Neuron (in vitro differentiated cells): ENCODE results near the gene PXDN.
"Not testable (repeated sequence)": the region's sequence is repeated elsewhere in the genome, so short reads cannot be mapped to it uniquely, and the experiment has no call there.

Experiments
- H2AFZ ChIP-seq: one replicate; pipeline ENCODE4 v1.6.1; 2013; ENCODE audit warnings: low read depth, mild to moderate bottlenecking, inconsistent platforms, low read length, moderate library complexity
- H3K27me3 ChIP-seq: one replicate; pipeline ENCODE4 v1.6.1; 2013; ENCODE audit warnings: low read length; ENCODE audit not compliant: insufficient read depth
- H3K36me3 ChIP-seq: one replicate; pipeline ENCODE4 v1.6.1; 2013; ENCODE audit warnings: low read length; ENCODE audit not compliant: insufficient read depth
- H3K4me1 ChIP-seq: one replicate; pipeline ENCODE4 v1.6.1; 2013; ENCODE audit warnings: low read length; ENCODE audit not compliant: insufficient read depth
- H3K4me3 ChIP-seq: 2 replicates; pipeline ENCODE4 v1.5.1; 2013; ENCODE audit warnings: mild to moderate bottlenecking, low read length, moderate library complexity
- H3K9me3 ChIP-seq: one replicate; pipeline ENCODE4 v1.6.1; 2013; ENCODE audit warnings: low read length

Gene PXDN

GRCh38 chr2:1739322-1739957 lies 4.9 kb downstream of the PXDN start:
- Histone ChIP-seq H3K27me3 (no peaks in the 10 kb centered on the region), H2AFZ (no peak overlapping the region), H3K36me3 (no peaks in the 10 kb centered on the region), H3K9me3 (no peaks in the 10 kb centered on the region), H3K4me1 (no peaks in the 10 kb centered on the region), H3K4me3 (no peak overlapping the region)

- no peak overlapping the region for H2AFZ ChIP-seq
- no peak overlapping the region for H3K4me3 ChIP-seq
- no peaks in the 10 kb centered on the region for H3K36me3 ChIP-seq
- H3K9me3 ChIP-seq: no peaks in the 10 kb centered on the region
- H3K27me3 ChIP-seq: no peaks in the 10 kb centered on the region
- no peaks in the 10 kb centered on the region for H3K4me1 ChIP-seq
These were observed 5.5 kb downstream of the PXDN start for GRCh38 chr2:1738646-1739302.

- no peak overlapping the region for H2AFZ ChIP-seq
- no peaks in the 10 kb centered on the region for H3K36me3 ChIP-seq
- no peaks in the 10 kb centered on the region for H3K4me1 ChIP-seq
- no peaks in the 10 kb centered on the region for H3K9me3 ChIP-seq
- no peaks in the 10 kb centered on the region for H3K27me3 ChIP-seq
- H3K4me3 ChIP-seq: no peak overlapping the region
These were observed 6.2 kb downstream of the PXDN start for GRCh38 chr2:1738163-1738562.

GRCh38 chr2:1736997-1737480 lies 7.3 kb downstream of the PXDN start:
- no peak overlapping the region for H2AFZ ChIP-seq
- no peaks in the 10 kb centered on the region for H3K36me3 ChIP-seq
- H3K27me3 ChIP-seq: no peaks in the 10 kb centered on the region
- peaks cover 4% of the 10 kb centered on the region for H3K4me1 ChIP-seq
- no peak overlapping the region for H3K4me3 ChIP-seq
- no peaks in the 10 kb centered on the region for H3K9me3 ChIP-seq

- H2AFZ ChIP-seq: no peak overlapping the region
- H3K27me3 ChIP-seq: no peaks in the 10 kb centered on the region
- no peaks in the 10 kb centered on the region for H3K9me3 ChIP-seq
- H3K36me3 ChIP-seq: no peaks in the 10 kb centered on the region
- peaks cover 8% of the 10 kb centered on the region for H3K4me1 ChIP-seq
- no peak overlapping the region for H3K4me3 ChIP-seq
These were observed 8.3 kb downstream of the PXDN start for GRCh38 chr2:1736045-1736444.

GRCh38 chr2:1733298-1733697 lies 11.0 kb downstream of the PXDN start:
- H2AFZ ChIP-seq, H3K4me3 ChIP-seq, H3K27me3 ChIP-seq, H3K36me3 ChIP-seq, H3K9me3 ChIP-seq: not testable (repeated sequence)
- peaks cover 13% of the 10 kb centered on the region for H3K4me1 ChIP-seq

GRCh38 chr2:1731963-1732768 lies 12.1 kb downstream of the PXDN start:
- Histone ChIP-seq H3K27me3 (no peaks in the 10 kb centered on the region), H3K4me1 (peaks cover 13% of the 10 kb centered on the region), H2AFZ (no peak overlapping the region)

GRCh38 chr2:1731447-1731962 lies 12.8 kb downstream of the PXDN start:
- Histone ChIP-seq H3K4me3 (no peak overlapping the region), H2AFZ (no peak overlapping the region), H3K27me3 (no peaks in the 10 kb centered on the region), H3K36me3 (no peaks in the 10 kb centered on the region), H3K4me1 (peaks cover 13% of the 10 kb centered on the region), H3K9me3 (no peaks in the 10 kb centered on the region)

More at GRCh38 chr2:1731963-1732768, 12.1 kb downstream of the PXDN start:
- H3K4me3 ChIP-seq: no peak overlapping the region
- H3K36me3 ChIP-seq: no peaks in the 10 kb centered on the region
- no peaks in the 10 kb centered on the region for H3K9me3 ChIP-seq

GRCh38 chr2:1730015-1730927 lies 14.0 kb downstream of the PXDN start:
- H2AFZ ChIP-seq: no peak overlapping the region
- H3K4me1 ChIP-seq: peaks cover 13% of the 10 kb centered on the region
- no peaks in the 10 kb centered on the region for H3K36me3 ChIP-seq
- no peaks in the 10 kb centered on the region for H3K9me3 ChIP-seq
- H3K4me3 ChIP-seq: no peak overlapping the region
- H3K27me3 ChIP-seq: no peaks in the 10 kb centered on the region

GRCh38 chr2:1729242-1729641 lies 15.1 kb downstream of the PXDN start:
- Histone ChIP-seq H3K36me3 (no peaks in the 10 kb centered on the region), H3K4me3 (no peak overlapping the region), H3K4me1 (peaks cover 13% of the 10 kb centered on the region), H2AFZ (no peak overlapping the region), H3K9me3 (no peaks in the 10 kb centered on the region), H3K27me3 (no peaks in the 10 kb centered on the region)

- Histone ChIP-seq H3K4me3 (no peak overlapping the region), H2AFZ (no peak overlapping the region), H3K36me3 (no peaks in the 10 kb centered on the region), H3K9me3 (no peaks in the 10 kb centered on the region), H3K27me3 (no peaks in the 10 kb centered on the region), H3K4me1 (peaks cover 13% of the 10 kb centered on the region)
These were observed 15.5 kb downstream of the PXDN start for GRCh38 chr2:1728821-1729220.

- no peaks in the 10 kb centered on the region for H3K9me3 ChIP-seq
These were observed 16.4 kb downstream of the PXDN start for GRCh38 chr2:1727796-1728474.

More at GRCh38 chr2:1727796-1728474, 16.4 kb downstream of the PXDN start:
- H3K36me3 ChIP-seq: no peaks in the 10 kb centered on the region
- no peak overlapping the region for H3K4me3 ChIP-seq
- H2AFZ ChIP-seq: no peak overlapping the region
- no peaks in the 10 kb centered on the region for H3K27me3 ChIP-seq
- peaks cover 13% of the 10 kb centered on the region for H3K4me1 ChIP-seq
